ENCODE results near the gene PDLIM1.
"Not testable (repeated sequence)": the region's sequence is repeated elsewhere in the genome, so short reads cannot be mapped to it uniquely, and the experiment has no call there.

Gene PDLIM1

DNA sequence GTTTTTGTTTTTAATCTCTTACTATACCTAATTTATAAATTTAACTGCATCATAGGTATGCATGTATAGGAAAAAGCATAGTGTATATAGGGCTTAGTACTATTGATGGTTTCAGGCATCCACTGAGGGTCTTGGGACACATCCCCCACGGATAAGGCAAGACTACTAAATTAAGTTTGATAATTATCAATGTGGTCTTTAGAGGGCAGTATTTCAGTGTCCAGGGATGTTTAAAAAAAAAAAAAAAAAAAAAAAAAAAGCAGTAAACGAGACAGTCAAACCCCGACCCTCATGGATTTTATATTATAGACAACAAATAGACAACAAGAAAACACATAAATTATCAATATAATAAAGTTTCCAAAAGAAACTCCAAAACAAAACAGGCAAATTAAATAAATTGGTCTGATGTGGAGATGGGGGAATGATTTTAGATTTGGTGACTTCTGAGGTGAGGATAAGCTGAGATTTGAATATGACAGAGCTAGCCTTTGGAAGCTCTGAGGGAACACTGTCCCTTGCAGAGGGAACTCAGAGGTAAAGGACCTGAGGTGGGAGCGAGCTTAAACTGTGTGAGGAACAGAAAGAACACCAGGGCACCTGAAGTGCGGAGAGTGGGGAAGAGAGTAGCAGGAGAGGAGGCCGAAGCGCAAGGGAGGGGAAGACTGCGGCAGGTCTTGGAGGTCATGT, 82.0 kb downstream of the PDLIM1 start:
- DNase-seq (ENCODE audit: low read depth), result no peak

DNA sequence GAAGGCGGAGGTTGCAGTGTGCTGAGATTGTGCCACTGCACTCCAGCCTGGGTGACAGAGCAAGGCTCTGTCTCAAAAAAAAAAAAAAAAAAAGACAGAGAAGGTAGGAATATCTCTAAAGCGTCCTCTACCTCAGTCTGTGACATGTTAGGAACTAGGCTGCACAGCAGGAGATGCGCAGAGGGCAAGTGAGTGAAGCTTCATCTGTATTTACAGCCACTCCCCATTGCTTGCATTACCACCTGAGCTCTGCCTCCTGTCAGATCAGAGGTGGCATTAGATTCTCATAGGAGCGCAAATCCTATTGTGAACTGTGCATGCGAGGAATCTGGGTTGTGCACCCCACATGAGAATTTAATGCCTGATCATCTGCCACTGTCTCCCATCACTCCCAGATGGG, 87.9 kb downstream of the PDLIM1 start:
- not testable (repeated sequence) for DNase-seq (ENCODE audit: low read depth)

DNA sequence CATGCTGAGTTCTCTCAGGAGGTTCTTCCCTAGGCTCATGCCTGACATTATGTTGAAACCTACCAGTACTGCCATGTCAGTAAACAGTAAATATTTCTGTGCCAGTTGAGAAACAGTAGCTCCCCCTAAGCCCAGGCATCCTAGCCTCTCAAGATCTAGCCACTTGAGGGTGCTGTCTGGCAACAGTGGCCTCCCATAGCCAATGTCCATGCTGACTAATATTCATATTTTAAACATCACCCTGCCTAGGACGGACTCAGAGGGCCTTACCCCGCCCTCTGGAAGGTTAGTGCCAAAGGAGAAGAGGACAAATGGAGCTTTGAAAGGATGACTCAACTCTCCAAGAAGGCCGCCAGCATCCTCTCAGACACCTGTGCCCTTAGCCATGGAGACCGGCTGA, 89.1 kb downstream of the PDLIM1 start:
- peak; percentile 68 for DNase-seq (ENCODE audit: low read depth)

DNA sequence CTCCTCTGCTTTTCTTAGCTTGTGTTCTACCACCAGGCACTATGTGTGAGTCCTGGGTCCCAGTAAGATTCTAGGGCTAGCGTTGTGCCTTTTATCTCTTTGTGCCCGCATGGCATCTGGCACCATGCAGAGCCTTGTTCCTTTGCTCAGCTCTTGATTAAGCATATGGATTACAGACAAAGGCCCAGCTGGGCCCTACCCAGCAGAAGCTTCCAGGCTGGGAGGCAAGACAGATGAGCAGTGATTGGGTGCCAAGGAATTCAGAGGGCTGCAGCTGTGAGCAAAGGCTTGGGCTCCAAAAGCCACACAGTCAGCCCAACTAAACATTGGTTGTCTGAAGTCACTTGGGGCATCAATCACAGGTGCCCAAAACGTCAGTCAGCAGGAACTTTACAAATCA, 94.8 kb downstream of the PDLIM1 start:
- DNase-seq (ENCODE audit: low read depth), result no peak

- no peak for DNase-seq (ENCODE audit: low read depth)
Measured at GRCh38 chr10:95193944-95194343, 96.9 kb downstream of the PDLIM1 start, which contains the start of gene ACSM6. ACSM6 (plus strand) TSS chr10:95194238; CDS start chr10:95194486, 248 bp downstream.

GRCh38 chr10:95188593-95188992, 102.2 kb downstream of the PDLIM1 start:
- DNase-seq (ENCODE audit: low read depth), result no peak

DNA sequence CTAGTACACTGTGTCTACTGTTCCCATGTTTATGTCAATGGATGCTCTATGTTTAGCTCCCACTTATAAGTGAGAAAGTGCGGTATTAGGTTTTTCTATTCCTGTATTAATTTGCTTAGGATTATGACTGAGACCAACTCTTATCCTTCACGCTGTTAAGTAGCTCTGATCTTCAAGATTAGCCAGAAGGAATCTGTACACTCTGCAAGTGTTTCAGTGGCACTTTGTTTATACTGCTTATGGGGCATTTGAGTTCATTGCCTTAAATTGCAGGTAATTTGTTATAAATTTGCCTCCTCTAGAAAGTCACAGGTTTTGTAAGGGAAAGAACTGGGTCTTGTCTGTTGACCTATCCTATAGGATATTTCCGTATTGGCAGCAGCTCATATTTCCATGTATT, 103.2 kb downstream of the PDLIM1 start:
- DNase-seq (ENCODE audit: low read depth), result no peak

Measured in iris pigment epithelial cell (primary cell).